Activated T-helper 17 cell treated with anti-CD3 and anti-CD28 coated beads, Interleukin-2, amount 50 U/mL, for 72 hours (primary cell): ENCODE measurements around the gene RMI2. TPM values are rescaled to one million over a fixed set of nuclear protein-coding genes. Genes with fewer than 3 reads are reported as not detected.
A peak's percentile ranks its signal among the peaks of the same experiment; 100 is the strongest.

Experiments used
- ATAC-seq: fragments of 150-1000 bp; cut with Tn5 transposase; replicated peaks from 2 replicates; pipeline ENCODE4 v1.10.0; 2021; ENCODE audit warnings: mild to moderate bottlenecking, moderate library complexity
- H3K27ac Mint-ChIP-seq: one replicate; pipeline ENCODE4 v1.8.0; 2022; ENCODE audit warnings: mixed read lengths
- H3K27me3 Mint-ChIP-seq: one replicate; pipeline ENCODE4 v1.8.0; 2022; ENCODE audit warnings: mixed read lengths
- H3K36me3 Mint-ChIP-seq: one replicate; pipeline ENCODE4 v1.8.0; 2022; ENCODE audit warnings: low read depth, mild to moderate bottlenecking, mixed read lengths
- H3K4me1 Mint-ChIP-seq: one replicate; pipeline ENCODE4 v1.8.0; 2022; ENCODE audit warnings: mixed read lengths
- H3K4me3 Mint-ChIP-seq: one replicate; pipeline ENCODE4 v1.8.0; 2022; ENCODE audit warnings: mild to moderate bottlenecking, mixed read lengths
- H3K9me3 Mint-ChIP-seq: one replicate; pipeline ENCODE4 v1.8.0; 2022; ENCODE audit warnings: mixed read lengths
- total RNA-seq, 2 donors: library from RNA; stranded (reverse); gene quantifications; one replicate each; pipeline ENCODE4 v1.2.3, GENCODE V29; 2022

RMI2 gene
- total RNA-seq, 2 donors from 2014 or later = 31.6 to 34.3 TPM

DNA sequence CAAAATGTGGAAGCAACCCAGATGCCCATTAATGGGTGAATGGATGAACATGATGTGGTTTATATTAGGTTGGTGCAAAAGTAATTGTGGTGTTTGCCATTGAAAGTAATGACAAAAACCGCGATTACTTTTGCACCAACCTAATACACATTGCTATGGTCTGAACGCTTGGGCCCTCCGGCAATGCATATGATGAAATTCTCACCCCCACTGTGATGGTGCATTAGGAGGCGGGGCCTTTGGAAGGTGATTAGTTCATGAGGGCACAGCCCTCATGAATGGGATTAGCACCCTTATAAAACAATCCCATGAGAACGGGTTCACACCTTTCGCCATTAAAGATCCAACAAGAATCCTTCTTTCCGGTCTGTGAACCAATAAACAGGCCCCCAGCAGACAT lies 38.9 kb upstream of the RMI2 start:
- no peak for ATAC-seq
- Mint-ChIP-seq H3K27ac (no peak overlapping the region), H3K4me3 (no peak overlapping the region), H3K4me1 (peaks cover 6% of the 10 kb centered on the region), H3K27me3 (no peaks in the 10 kb centered on the region), H3K9me3 (no peaks in the 10 kb centered on the region), H3K36me3 (no peaks in the 10 kb centered on the region)

DNA sequence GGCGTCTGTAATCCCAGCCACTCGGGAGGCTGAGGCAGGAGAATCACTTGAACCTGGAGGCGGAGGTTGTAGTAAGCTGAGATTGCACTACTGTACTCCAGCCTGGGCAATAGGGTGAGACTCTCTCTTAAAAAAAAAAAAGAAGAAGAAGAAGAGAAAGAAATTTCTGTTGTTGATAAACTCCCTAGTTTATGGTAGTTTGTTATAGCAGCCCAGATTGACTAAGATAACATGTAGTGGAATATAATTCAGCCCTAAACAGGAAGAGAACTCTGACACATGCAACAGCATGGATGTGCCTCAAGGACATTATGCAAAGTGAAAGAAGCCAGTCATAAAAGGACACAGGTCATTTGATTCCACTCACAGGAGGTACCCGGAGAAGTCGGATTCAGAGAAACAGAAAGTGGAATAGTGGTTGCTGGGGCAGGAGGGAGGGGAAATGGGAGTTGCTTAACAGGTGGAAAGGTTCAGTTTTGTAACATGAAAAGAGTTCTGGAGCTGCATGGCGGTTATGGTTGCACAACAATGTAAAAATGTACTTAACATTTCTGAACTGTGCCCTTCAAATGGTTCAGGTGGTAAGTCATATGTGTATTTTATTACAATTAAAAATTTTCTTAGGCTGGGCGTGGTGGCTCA lies 38.1 kb upstream of the RMI2 start:
- Mint-ChIP-seq H3K4me3 (no peak overlapping the region), H3K36me3 (no peaks in the 10 kb centered on the region), H3K4me1 (peaks cover 6% of the 10 kb centered on the region), H3K27me3 (no peaks in the 10 kb centered on the region), H3K9me3 (no peaks in the 10 kb centered on the region), H3K27ac (peak overlapping the region; percentile 58)
- ATAC-seq = peak; percentile 77

DNA sequence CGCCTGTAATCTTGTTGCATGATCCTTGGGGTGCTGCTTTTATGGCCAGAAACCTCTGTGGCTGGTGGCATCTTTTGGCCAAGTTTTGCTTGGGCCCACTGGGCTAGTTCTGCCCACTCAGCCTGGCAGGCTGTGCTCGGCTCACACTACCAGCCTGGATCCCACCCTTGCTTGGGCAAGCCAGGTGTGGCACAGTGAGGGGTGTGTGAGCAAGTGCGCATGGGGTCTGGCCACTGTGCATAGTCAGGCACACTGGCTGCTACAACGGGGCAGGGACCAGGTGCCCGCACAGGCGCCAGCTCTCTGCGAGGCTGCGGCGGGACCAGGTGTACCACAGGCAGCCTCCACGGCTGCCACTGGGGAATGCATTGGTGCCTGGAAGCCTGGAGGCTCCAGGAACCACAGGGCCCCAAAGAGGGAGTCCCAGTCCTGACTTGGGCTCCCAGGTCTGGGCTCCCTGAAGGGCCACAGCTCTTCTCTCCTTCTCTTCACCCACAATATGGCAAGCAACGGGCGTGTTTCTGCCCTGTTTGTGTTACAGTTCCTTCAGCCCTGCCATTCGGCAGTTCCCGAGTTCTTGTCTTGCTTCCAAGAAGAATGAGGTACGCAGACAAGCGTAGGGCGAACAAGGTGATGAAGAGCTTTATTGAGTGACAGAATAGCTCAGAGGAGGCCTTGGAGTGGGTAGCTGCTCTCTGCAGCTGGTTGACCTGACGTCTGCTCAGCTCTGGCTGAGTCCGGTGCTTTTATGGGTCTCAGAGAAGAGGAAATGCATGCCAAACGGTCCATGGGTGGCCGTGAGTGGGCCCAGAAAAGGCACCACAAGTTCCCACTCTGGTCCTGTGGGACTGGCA lies 37.4 kb upstream of the RMI2 start:
- Mint-ChIP-seq H3K4me3 (no peak overlapping the region), H3K27me3 (no peaks in the 10 kb centered on the region), H3K4me1 (peaks cover 10% of the 10 kb centered on the region), H3K36me3 (no peaks in the 10 kb centered on the region), H3K9me3 (no peaks in the 10 kb centered on the region), H3K27ac (no peak overlapping the region)
- no peak for ATAC-seq

DNA sequence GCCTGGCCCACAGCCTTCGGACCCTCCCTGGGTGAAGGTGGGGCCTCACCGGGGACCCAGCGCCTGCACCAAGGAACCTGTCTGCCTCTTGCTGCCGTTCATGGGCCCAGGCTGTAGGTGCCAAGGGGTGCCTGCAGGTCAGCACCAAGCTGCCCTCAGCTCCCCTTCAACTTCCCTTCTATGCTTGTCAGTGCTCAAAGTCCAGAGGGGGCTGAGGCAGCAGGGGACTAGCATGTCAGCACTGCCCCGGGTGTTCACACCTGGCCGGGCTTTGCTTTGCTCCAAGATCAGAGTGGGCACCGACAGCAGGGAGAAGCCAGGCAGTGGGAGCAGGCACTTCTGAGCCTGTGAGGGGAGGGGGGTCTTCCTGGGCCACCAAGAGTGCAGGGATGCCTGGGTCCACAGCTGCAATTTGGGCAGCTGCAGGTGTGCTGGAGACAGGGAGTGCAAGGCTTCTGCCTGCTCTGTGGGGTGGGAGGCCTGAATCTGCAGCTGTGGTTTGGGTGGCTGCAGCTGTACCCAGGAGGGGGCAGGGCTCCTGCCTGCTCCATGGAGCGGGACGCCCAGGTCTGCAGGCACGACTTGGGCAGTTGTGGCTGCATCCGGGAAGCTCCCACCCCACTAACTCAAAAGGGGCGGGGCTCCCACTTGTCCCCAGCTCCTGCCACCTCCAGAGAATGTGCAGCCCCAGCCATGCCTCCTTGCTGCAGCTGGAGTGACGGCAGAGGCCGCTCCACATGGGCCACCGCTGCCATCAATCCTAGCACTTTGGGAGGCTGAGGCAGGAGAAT lies 36.6 kb upstream of the RMI2 start:
- peaks cover 14% of the 10 kb centered on the region for H3K4me1 Mint-ChIP-seq
- H3K27me3 Mint-ChIP-seq = no peaks in the 10 kb centered on the region
- no peak overlapping the region for H3K4me3 Mint-ChIP-seq
- no peaks in the 10 kb centered on the region for H3K36me3 Mint-ChIP-seq
- no peak overlapping the region for H3K27ac Mint-ChIP-seq
- ATAC-seq = no peak
- H3K9me3 Mint-ChIP-seq = no peaks in the 10 kb centered on the region

DNA sequence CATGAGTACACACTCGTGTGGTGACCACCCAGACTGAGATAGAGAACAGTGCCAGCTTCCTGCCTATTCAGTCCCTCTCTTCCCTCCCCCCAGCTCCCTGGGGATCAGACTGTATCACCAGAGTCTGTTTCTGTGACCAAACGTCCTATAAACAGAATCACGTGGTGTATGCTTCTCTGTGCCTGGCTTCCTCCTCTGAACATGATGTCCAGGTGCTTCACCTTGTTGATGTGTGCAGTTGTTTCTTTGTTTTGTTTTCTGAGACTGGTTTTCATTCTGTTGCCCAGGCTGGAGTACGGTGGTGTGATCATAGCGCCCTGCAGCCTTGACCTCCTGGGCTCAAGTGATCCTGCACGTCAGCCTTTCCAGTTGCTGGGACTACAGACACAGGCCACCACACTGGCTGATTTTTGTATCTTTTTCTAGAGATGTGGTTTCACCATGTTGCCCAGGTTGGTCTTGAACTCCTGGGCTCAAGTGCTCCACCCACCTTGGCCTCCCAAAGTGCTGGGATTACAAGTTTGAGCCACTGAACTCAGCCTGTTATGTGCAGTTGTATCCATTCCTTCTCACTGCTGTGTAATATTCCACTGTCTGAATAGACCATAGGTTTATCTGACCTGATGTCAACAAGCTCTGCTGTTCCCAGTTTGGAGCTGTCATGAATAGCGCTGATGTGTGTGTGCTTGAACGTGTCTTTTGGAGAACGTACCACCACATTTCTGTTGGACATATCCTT lies 35.2 kb upstream of the RMI2 start:
- no peak for ATAC-seq
- no peaks in the 10 kb centered on the region for H3K27me3 Mint-ChIP-seq
- H3K4me1 Mint-ChIP-seq = peaks cover 14% of the 10 kb centered on the region
- H3K4me3 Mint-ChIP-seq = no peak overlapping the region
- no peaks in the 10 kb centered on the region for H3K36me3 Mint-ChIP-seq
- H3K27ac Mint-ChIP-seq = peak overlapping the region; percentile 56
- H3K9me3 Mint-ChIP-seq = no peaks in the 10 kb centered on the region

DNA sequence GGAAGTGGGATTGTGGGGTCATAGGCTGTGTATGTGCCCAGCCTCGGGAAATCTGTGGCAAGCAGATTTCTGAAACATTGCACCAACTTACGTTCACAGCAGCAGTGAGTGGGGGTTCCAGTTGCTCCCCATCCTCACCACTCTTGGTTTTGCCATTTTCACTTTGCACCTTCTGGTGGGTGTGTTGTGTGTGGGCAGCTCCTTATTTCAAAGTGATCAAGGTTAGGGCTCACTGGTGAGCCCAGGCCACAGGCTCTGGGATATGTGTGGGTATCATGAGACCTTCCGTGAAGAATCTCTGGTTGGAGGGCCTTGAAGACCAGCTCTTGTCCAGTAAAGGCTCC lies 34.7 kb upstream of the RMI2 start:
- Mint-ChIP-seq H3K27ac (peak overlapping the region; percentile 56), H3K27me3 (no peaks in the 10 kb centered on the region), H3K4me1 (peaks cover 14% of the 10 kb centered on the region), H3K36me3 (no peaks in the 10 kb centered on the region), H3K4me3 (peak overlapping the region; percentile 29), H3K9me3 (no peaks in the 10 kb centered on the region)
- ATAC-seq = no peak

DNA sequence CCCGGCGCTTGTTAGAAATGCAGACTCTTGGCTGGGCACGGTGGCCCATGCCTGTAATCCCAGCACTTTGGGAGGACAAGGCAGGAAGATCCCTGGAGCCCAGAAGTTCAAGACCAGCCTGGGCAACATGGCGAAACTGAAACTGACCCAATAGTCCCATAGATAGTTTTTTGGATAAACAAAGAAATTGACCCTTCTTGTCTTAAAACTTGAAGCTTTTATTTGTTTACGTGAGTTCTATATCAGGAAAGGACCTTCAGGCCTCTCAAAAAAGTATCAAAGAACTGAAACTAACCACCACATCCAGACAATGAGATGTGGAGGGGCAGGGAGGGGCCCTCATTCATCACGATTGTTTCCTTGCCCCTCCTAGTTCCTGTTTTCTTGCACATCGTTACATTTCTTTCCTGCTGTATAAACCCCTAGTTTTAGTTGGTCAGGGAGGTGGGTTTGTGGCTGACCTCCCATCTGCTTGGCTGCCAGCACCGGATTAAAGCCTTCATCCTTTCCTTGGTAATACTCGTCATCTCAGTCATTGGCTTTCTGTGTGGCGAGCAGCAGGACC lies 34.2 kb upstream of the RMI2 start:
- Mint-ChIP-seq H3K4me1 (peaks cover 14% of the 10 kb centered on the region), H3K27ac (peak overlapping the region; percentile 56), H3K4me3 (peak overlapping the region; percentile 29), H3K9me3 (no peaks in the 10 kb centered on the region), H3K36me3 (no peaks in the 10 kb centered on the region), H3K27me3 (no peaks in the 10 kb centered on the region)
- peak; percentile 20 for ATAC-seq

DNA sequence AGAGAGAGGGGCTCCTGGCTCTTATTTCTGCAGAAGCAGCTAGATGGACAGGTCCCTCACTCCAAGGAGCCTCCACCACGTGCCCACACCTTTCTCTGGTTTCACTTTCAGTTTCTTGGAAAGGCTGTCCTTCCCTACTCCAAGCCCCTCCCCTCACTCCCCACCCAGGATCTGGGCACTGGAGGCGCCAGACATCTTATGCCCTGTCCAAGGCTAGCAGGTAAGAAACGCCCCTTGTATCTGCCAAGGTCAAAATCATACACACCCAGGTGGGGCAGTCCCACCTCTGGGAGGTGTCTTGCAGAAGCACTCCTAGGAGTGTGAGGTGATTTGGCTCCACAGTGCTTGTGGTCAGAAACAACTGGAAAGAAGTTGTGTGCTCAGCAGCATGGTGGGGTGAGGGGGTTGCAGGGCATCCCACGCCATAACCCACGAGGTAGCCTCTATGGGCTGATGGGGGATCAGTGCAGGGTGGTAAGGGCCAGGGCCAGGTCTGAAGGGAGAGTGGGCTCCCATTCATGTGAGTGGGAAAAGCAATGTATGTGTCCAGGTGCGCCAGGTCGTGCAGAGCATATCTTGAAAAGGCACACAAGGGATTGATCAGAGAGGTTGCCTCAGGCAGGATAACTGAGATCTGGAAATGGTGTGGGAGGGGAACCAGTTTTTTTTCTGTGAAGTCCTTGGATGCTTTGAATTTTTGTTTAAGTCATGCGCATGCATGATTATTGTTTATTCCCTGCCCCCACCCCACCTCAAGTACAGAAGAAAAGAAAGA lies 32.4 kb upstream of the RMI2 start:
- no peak for ATAC-seq
- Mint-ChIP-seq H3K9me3 (no peaks in the 10 kb centered on the region), H3K36me3 (no peaks in the 10 kb centered on the region), H3K4me3 (no peak overlapping the region), H3K4me1 (peaks cover 7% of the 10 kb centered on the region), H3K27me3 (no peaks in the 10 kb centered on the region), H3K27ac (peak overlapping the region; percentile 82)

DNA sequence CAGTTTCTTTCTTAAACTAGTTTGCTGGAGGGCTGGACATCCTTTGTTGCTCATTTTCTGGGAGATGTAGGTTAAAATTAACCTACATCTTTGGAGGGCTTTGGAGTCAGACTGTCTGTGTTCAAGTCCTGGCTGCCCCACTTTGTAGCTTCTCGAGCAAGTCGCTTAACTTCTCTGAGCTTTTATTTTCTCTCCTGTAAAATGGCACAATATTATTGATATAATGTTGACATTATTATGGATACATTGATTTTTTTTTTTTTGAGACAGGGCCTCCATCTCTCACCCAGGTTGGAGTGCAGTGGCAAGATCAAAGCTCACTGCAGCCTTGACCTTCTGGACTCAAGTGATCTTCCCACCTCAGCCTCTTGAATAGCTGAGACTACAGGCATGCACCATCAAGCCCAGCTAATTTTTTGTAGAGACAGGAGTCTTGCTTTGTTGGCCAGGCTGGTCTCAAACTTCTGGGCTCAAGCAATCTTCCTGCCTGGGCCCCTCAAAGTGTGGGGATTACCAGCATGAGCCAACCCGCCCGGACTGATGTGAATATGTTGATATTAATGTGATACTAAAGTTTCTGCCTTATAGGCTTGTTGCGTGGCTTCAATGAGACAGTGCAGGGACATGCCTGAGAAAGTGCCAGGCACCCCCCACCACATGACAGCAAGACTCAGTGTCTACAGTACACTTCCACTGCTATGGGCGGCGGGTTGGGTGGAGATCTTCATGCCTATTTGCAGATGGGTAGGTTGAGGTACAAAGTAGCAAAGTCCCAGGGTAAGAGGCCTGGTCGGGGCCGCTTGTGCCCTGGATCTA lies 31.6 kb upstream of the RMI2 start:
- H3K4me1 Mint-ChIP-seq = peaks cover 10% of the 10 kb centered on the region
- H3K27ac Mint-ChIP-seq = peak overlapping the region; percentile 82
- no peak overlapping the region for H3K4me3 Mint-ChIP-seq

DNA sequence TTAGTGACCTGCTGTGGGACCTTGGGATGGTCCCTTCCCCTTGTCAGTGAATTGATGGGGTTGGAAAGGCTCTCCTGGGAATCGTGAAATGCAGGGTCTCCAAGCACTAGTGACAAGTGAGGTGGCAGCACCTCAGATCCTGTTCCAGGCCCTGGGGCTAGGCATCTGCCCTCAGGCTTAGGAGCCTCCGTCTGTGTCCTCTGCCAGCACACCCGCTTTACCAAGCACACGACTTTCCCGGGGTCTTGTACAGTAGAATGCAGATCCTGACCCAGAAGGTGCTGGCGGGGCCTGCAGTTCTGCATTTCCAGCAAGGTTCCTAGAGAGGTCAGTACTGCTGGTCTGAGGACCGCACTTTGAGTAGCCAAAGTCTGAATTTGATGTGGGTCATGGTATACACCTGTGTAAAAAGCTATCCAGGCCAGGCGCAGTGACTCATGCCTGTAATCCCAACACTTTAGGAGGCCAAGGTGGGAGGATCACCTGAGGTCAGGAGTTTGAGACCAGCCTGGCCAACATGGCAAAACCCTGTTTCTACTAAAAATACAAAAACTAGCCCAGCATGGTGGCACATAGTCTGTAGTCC lies 30.9 kb upstream of the RMI2 start:
- H3K4me3 Mint-ChIP-seq = no peak overlapping the region
- no peaks in the 10 kb centered on the region for H3K36me3 Mint-ChIP-seq
- H3K27me3 Mint-ChIP-seq = no peaks in the 10 kb centered on the region
- no peaks in the 10 kb centered on the region for H3K9me3 Mint-ChIP-seq
- no peak for ATAC-seq
- peaks cover 13% of the 10 kb centered on the region for H3K4me1 Mint-ChIP-seq
- no peak overlapping the region for H3K27ac Mint-ChIP-seq

More for the DNA sequence above, 31.6 kb upstream of the RMI2 start:
- Mint-ChIP-seq H3K27me3 (no peaks in the 10 kb centered on the region), H3K36me3 (no peaks in the 10 kb centered on the region), H3K9me3 (no peaks in the 10 kb centered on the region)
- no peak for ATAC-seq

DNA sequence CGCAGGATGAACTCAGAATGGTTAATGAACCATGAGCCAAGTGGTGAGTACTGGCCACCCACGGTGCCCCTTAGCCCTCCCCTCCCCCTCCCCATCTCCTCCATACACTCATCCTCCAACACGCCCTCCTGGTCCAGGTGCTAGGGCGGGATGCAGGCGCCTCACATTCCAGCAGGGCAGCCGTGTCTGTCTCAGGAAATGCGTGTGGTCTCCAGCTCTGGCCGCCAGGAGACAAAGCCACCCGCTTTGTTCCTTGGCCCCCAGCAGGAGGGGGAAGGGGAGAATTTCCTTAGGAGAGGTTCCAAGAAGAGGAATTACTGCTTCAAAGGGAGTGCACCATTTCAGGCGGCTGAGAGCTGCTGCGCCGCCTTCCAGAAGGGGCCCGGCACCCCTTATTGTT lies 29.7 kb upstream of the RMI2 start:
- Mint-ChIP-seq H3K9me3 (no peaks in the 10 kb centered on the region), H3K27ac (no peak overlapping the region), H3K27me3 (no peaks in the 10 kb centered on the region), H3K36me3 (no peaks in the 10 kb centered on the region), H3K4me3 (no peak overlapping the region), H3K4me1 (peaks cover 13% of the 10 kb centered on the region)
- ATAC-seq = no peak

DNA sequence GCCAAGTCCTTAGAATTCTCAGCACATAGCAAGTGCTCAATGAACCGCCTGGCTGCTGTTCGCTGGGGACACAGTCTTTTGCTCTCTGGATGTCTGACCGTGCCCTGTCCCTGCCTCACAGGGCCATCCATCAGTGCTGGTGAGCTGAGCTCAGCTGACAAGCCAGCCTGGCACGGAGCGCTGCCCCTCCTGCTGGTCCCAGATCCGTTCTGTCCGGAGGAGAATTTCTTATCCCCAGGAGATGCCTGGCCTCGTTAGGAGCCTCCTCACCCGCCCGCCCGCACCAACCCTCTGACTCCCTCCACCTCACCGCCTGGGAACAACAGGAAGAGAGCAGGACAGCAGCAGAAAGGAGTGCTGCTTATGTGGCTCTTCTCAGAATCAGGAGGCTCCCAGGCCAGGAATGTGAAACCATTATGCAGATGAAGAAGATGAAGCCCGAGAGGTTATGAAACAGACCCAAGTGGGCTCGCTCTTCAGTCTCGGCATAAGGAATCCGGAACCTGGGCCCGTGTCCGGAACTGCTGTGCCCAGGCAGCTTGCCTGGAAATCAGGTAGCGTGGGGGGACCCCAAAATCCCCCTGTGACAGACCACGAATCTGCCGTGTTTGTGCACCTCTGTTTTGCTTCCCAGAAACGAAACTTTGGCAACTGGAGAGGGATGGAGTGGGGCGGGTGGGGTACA lies 28.8 kb upstream of the RMI2 start:
- H3K27ac Mint-ChIP-seq = no peak overlapping the region
- ATAC-seq = no peak
- H3K9me3 Mint-ChIP-seq = no peaks in the 10 kb centered on the region
- H3K27me3 Mint-ChIP-seq = no peaks in the 10 kb centered on the region
- no peak overlapping the region for H3K4me3 Mint-ChIP-seq
- no peaks in the 10 kb centered on the region for H3K36me3 Mint-ChIP-seq
- H3K4me1 Mint-ChIP-seq = peaks cover 13% of the 10 kb centered on the region
